ENCODE data around the gene PPARD.

DNA sequence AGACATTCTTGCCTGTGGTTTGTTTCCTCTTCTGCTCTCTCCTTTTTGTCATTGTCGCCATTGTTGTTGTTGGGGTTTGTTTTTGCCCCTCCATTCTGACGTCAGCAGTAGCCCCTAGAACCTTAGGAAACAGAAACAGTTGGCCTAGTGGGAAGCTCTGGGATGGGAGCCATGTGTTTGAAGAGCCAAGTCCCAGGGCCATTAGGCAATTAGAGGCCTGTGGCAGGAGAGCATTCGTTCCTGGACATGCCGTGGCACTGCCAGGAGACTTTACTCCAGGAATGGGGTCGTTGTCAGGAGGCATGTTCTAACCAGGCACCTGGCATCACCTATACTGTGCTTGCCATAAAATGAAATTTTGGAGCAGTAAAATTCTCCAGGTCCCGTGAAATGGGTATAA, 39.7 kb downstream of the PPARD start:
- TF ChIP-seq, protein P1, sequence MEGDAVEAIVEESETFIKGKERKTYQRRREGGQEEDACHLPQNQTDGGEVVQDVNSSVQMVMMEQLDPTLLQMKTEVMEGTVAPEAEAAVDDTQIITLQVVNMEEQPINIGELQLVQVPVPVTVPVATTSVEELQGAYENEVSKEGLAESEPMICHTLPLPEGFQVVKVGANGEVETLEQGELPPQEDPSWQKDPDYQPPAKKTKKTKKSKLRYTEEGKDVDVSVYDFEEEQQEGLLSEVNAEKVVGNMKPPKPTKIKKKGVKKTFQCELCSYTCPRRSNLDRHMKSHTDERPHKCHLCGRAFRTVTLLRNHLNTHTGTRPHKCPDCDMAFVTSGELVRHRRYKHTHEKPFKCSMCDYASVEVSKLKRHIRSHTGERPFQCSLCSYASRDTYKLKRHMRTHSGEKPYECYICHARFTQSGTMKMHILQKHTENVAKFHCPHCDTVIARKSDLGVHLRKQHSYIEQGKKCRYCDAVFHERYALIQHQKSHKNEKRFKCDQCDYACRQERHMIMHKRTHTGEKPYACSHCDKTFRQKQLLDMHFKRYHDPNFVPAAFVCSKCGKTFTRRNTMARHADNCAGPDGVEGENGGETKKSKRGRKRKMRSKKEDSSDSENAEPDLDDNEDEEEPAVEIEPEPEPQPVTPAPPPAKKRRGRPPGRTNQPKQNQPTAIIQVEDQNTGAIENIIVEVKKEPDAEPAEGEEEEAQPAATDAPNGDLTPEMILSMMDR (conservative IDR thresholded peaks at IDR 0.05; ENCODE audit: low read length): no peak
- no peak for TF ChIP-seq EZH2phosphoT487 (IDR thresholded peaks at IDR 0.05; ENCODE audit: borderline replicate concordance)
